Gastroesophageal sphincter (tissue), 4 donors: ENCODE measurements around the gene SIRT4. TPM values are rescaled to one million over a fixed set of nuclear protein-coding genes. Genes with fewer than 3 reads are reported as not detected.

ENCODE experiments used
- ATAC-seq: fragments of 150-250 bp; one replicate; pipeline ENCODE4 v1.9.1; 2016; ENCODE audit warnings: mild to moderate bottlenecking, moderate library complexity
- H3K27ac ChIP-seq, 4 donors: fragments of 200-600 bp; sonication (generic) in 3 of 4; 1 replicate in 3 of 4; 2 replicates in 1 of 4; pipeline ENCODE4 v1.5.1; 2016 to 2019
- H3K27me3 ChIP-seq: fragments of 200-600 bp; sonication (generic); one replicate; pipeline ENCODE4 v1.5.1; 2019
- H3K36me3 ChIP-seq, 2 donors: fragments of 200-600 bp; sonication (generic); one replicate each; pipeline ENCODE4 v1.5.1; 2019; ENCODE audit warnings: control low read depth in 1 of 2
- H3K4me1 ChIP-seq, 3 donors: fragments of 200-600 bp; sonication (generic); 1 replicate in 2 of 3; 2 replicates in 1 of 3; pipeline ENCODE4 v1.5.1; 2016 to 2019; ENCODE audit warnings: control low read depth in 2 of 3
- H3K4me3 ChIP-seq, 2 donors: fragments of 200-600 bp; sonication (generic); one replicate each; pipeline ENCODE4 v1.5.1; 2019; ENCODE audit warnings: mild to moderate bottlenecking in 1 of 2, moderate library complexity in 1 of 2
- H3K9me3 ChIP-seq, 3 donors: fragments of 200-600 bp; sonication (generic); one replicate each; pipeline ENCODE4 v1.5.1; 2017 to 2019; ENCODE audit warnings: control low read depth in 2 of 3
- EP300 ChIP-seq: sonication (generic); formaldehyde crosslinking; IDR thresholded peaks from one replicate; pipeline ENCODE4 v1.6.1; 2017; ENCODE audit warnings: antibody characterized with exemption, mild to moderate bottlenecking
- POLR2A ChIP-seq, 2 donors: fragments of 450-650 bp; IDR thresholded peaks; one replicate each; pipeline ENCODE4 v1.6.1; 2017; ENCODE audit warnings: antibody characterized with exemption in 2 of 2, mild to moderate bottlenecking in 2 of 2, moderate library complexity in 1 of 2
- POLR2AphosphoS5 ChIP-seq: sonication (generic); formaldehyde crosslinking; IDR thresholded peaks from one replicate; pipeline ENCODE4 v1.6.1; 2017; ENCODE audit warnings: antibody characterized with exemption
- WGBS, 2 donors: methylation state at CpG; one replicate each; pipeline ENCODE4 v1.1.5; 2018; ENCODE audit warnings: low coverage in 1 of 2; 5-methylcytosine and 5-hydroxymethylcytosine counted together
- total RNA-seq, 4 donors: library from RNA; depleted of rRNA; stranded (reverse); fragments of >200 nt; gene quantifications; one replicate each; pipeline ENCODE4 v1.1.0, GENCODE V29; 2016
- TF ChIP-seq, protein P1 (sequence below), 4 experiments: fragments of 200-600 bp in 2 of 4; fragments of 450-650 bp in 2 of 4; sonication (generic) in 1 of 4; IDR thresholded peaks; one replicate each; pipeline ENCODE4 v1.5.1; 2017 to 2019; ENCODE audit warnings: antibody characterized with exemption in 4 of 4, mild to moderate bottlenecking in 2 of 4, moderate library complexity in 2 of 4

The SIRT4 gene
- total RNA-seq, 4 donors from 2014 or later: 0.67 to 3.9 (median 3.7) TPM

DNA sequence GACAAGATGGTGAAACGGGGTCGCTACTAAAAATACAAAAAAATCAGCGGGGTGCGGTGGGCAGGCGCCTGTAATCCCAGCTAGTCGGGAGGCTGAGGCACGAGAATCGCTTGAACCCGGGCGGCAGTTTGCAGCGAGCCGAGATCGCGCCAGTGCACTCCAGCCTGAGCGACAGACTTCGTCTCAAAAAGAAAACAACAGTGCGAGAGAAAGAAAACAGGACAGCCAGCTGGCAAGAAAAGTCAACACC lies 9.8 kb upstream of the SIRT4 start:
- WGBS, 2 donors: 0 to 2% methylated on average over 15 of the region's 17 CpGs
- peak overlapping the region; percentile 88 to 94 (median 94) for H3K27ac ChIP-seq
- peaks cover 0 to 25% (median 3%) of the 10 kb centered on the region in 3 donors for H3K4me1 ChIP-seq
- H3K9me3 ChIP-seq: no peaks in the 10 kb centered on the region
- H3K27me3 ChIP-seq: no peaks in the 10 kb centered on the region
- peak overlapping the region; percentile 43 to 60 for H3K4me3 ChIP-seq
- peak; percentile 0 for ATAC-seq
- no peaks in the 10 kb centered on the region for H3K36me3 ChIP-seq
- TF ChIP-seq POLR2AphosphoS5 (no peak), EP300 (no peak), POLR2A (IDR thresholded peaks at IDR 0.05) (no peak)
- TF ChIP-seq, protein P1, sequence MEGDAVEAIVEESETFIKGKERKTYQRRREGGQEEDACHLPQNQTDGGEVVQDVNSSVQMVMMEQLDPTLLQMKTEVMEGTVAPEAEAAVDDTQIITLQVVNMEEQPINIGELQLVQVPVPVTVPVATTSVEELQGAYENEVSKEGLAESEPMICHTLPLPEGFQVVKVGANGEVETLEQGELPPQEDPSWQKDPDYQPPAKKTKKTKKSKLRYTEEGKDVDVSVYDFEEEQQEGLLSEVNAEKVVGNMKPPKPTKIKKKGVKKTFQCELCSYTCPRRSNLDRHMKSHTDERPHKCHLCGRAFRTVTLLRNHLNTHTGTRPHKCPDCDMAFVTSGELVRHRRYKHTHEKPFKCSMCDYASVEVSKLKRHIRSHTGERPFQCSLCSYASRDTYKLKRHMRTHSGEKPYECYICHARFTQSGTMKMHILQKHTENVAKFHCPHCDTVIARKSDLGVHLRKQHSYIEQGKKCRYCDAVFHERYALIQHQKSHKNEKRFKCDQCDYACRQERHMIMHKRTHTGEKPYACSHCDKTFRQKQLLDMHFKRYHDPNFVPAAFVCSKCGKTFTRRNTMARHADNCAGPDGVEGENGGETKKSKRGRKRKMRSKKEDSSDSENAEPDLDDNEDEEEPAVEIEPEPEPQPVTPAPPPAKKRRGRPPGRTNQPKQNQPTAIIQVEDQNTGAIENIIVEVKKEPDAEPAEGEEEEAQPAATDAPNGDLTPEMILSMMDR (IDR thresholded peaks at IDR 0.05): no peak

DNA sequence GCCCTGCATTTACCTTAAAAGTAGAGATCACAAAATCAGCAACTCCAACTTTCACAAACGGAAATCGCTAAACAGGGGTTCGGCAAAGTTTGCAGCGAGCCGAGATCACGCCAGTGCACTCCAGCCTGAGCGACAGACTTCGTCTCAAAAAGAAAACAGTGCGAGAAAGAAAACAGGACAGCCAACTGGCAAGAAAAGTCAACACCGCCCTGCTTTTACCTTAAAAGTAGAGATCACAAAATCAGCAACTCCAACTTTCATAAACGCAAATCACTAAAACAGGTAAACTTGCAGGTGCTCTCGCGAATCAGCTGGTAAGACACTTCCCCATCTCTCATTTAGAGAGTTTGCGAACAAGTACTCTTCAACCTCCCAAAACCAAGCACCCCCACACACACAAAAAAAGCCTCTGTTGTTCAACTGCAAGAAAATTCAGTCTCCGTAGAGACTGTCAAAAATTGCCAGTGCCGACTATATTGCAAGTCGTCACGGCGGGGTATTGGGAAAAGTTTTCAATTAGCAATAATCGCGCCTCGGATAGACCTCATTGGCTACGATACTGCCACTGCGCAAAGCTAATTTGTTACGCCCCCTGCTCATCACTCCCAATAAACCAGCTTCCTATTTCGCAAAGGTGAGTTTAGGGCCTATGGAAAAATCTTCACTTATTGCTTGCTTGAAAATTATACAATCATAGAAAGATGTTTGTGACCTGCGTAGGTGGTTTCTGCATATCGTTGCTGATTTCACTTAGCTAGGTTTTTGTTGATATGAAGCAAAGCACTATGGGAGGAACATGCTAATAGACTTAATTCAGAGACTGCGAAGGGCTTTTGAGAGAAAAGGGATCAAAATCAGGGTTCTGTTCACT lies 9.2 kb upstream of the SIRT4 start, which contains the start of gene RNU4-1:
RNU4-1 (minus strand) TSS at position 577 of the 871 bp plus-strand sequence.
- TF ChIP-seq POLR2A (IDR thresholded peaks at IDR 0.05): peak; percentile 45 to 77
- peak; percentile 92 for TF ChIP-seq POLR2AphosphoS5
- TF ChIP-seq EP300: no peak
- ATAC-seq: peak; percentile 40
- 0 to 4% methylated on average over 16 to 29 of the region's 29 CpGs for WGBS, 2 donors
- Histone ChIP-seq H3K27ac (peak within 1 kb of the TSS; percentile 88 to 94 (median 94)), H3K9me3 (no peaks in the 10 kb centered on the region), H3K4me1 (peaks cover 0 to 25% (median 3%) of the 10 kb centered on the region in 3 donors), H3K4me3 (peak within 1 kb of the TSS; percentile 43 to 60), H3K36me3 (no peaks in the 10 kb centered on the region), H3K27me3 (no peaks in the 10 kb centered on the region)

DNA sequence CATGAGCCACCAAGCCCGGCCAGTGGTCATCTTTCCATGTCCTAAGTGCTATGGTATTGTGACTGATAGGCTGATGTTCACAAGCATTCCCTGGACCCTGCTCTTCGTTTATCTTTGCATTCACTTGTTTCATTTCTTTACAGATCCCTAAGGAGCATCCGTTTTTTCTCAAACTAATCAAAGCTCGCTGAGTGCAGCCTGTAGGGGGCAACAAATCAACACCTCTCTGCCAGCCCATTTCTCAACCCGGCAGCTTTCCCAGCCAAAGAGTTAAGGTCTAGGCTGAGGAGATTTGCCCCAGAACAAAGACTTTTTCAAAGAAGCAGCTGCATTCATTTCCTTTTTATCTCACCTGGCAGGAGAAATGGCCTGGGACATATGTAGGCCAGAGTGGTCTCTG lies 12.1 kb downstream of the SIRT4 start:
- Histone ChIP-seq H3K4me1 (peaks cover 0 to 17% (median 0%) of the 10 kb centered on the region in 3 donors), H3K27ac (no peak overlapping the region), H3K9me3 (no peaks in the 10 kb centered on the region), H3K36me3 (no peaks in the 10 kb centered on the region), H3K4me3 (no peak overlapping the region), H3K27me3 (no peaks in the 10 kb centered on the region)
- TF ChIP-seq POLR2A (IDR thresholded peaks at IDR 0.05) (no peak), POLR2AphosphoS5 (no peak), EP300 (no peak)
- TF ChIP-seq, protein P1 (IDR thresholded peaks at IDR 0.05): no peak
- WGBS, 2 donors: 67 to 100% methylated on average over 1 to 5 of the region's 5 CpGs
- ATAC-seq: no peak

DNA sequence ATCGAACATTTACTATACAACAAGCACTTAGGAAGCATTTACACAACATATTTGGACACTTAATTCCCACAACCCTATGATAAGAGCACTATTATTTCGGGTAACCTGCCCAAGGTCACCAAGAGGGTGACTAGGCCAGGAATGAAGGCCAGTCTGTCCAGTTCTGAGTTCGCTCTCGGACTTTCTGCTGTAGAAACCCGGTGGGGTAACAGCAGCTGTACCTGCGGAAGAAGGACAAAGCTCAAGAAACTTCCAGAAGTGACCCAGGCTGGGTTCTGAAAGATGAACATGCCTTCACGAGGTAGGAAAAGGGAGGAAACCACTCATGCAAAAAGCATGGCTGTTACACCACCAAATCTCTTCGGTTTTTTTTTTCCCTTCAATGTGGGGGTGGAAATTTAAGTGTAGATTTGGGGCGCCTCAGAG lies 14.7 kb downstream of the SIRT4 start:
- H3K27me3 ChIP-seq: no peaks in the 10 kb centered on the region
- H3K4me3 ChIP-seq: peak overlapping the region; percentile 45 to 62
- no peak for ATAC-seq
- TF ChIP-seq, protein P1 (IDR thresholded peaks at IDR 0.05): no peak
- no peak for TF ChIP-seq EP300
- no peak for TF ChIP-seq POLR2A (IDR thresholded peaks at IDR 0.05)
- TF ChIP-seq POLR2AphosphoS5: no peak
- WGBS, 2 donors: 25 to 49% methylated on average over 4 to 9 of the region's 9 CpGs
- H3K4me1 ChIP-seq: peaks cover 0 to 17% (median 0%) of the 10 kb centered on the region in 3 donors
- peak overlapping the region; percentile 25 to 88 (median 83) for H3K27ac ChIP-seq
- no peaks in the 10 kb centered on the region for H3K36me3 ChIP-seq
- no peaks in the 10 kb centered on the region for H3K9me3 ChIP-seq

DNA sequence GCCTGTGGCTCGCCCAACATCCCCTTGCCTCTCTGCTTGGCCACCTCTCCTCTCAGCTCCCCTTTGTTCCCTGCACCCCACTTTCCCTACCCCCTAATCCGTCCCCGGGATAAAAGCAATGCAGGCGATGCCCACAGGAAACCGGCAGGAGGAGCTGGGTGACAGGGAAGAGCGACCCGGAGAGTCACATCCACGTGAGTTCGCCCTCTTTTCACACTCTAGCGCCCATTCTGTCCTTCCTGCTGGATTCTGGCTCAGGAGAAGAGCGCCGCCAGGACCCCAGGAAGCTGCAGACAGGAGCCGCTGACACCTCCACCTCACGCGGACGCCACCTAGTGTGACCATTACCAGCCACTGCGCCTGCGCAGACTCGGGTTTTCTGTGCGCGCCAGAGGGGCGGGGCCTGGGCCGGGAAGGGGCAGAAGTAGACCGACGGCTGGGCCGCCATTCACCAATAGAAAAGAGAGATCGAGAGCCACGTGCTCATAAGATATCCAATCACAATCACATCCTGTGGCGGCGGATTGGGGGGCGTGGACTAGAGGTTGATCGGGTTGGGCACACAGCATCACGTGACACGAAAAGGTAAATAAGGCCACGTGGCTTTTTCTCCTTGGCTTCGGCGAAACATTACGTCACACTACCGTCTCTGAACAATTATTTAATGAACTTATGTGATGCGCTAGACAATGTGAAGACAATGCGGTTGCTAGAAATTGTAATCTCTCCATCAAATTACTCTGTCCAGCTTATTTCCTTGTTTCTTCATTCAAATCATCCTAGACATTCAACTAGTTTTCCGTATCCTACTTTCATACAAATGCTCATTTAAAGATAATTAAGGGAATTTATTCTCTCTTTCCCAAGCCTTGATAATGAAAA lies 15.3 kb downstream of the SIRT4 start:
- H3K9me3 ChIP-seq: no peaks in the 10 kb centered on the region
- peak overlapping the region; percentile 45 to 62 for H3K4me3 ChIP-seq
- H3K4me1 ChIP-seq: peaks cover 0 to 17% (median 0%) of the 10 kb centered on the region in 3 donors
- 0 to 1% methylated on average over 14 to 31 of the region's 42 CpGs for WGBS, 2 donors
- no peak for TF ChIP-seq EP300
- TF ChIP-seq, protein P1 (IDR thresholded peaks at IDR 0.05): peak in 3 of 4 experiments; percentile 71 to 85 (median 81)
- peak; percentile 81 for TF ChIP-seq POLR2AphosphoS5
- TF ChIP-seq POLR2A (IDR thresholded peaks at IDR 0.05): peak; percentile 58 to 67
- H3K27ac ChIP-seq: peak overlapping the region; percentile 25 to 88 (median 83)
- no peaks in the 10 kb centered on the region for H3K27me3 ChIP-seq
- peak; percentile 100 for ATAC-seq
- no peaks in the 10 kb centered on the region for H3K36me3 ChIP-seq
